Natural killer cell (primary cell): ENCODE results near the gene MERTK. TPM values are rescaled to one million over a fixed set of nuclear protein-coding genes. Genes with fewer than 3 reads are reported as not detected.

Experiments
- ATAC-seq, 3 donors: fragments of 150-1000 bp in 2 of 3; fragments of 200-7000 bp in 1 of 3; cut with Tn5 transposase; 1 replicate in 1 of 3; 2 replicates in 2 of 3; pipeline ENCODE4 v1.10.0; 2021; ENCODE audit warnings: mild to moderate bottlenecking in 2 of 3, moderate library complexity in 2 of 3
- DNase-seq, 2 donors: peaks; one replicate each; pipeline versions ENCODE4 v3.0.0 to v3.0.0-alpha.2; 2013 to 2021; ENCODE audit warnings: mixed read lengths in 1 of 2
- H3K27ac ChIP-seq: one replicate; pipeline ENCODE4 v1.5.1; 2013; ENCODE audit warnings: mild to moderate bottlenecking, low read length
- H3K27me3 ChIP-seq: one replicate; pipeline ENCODE4 v1.6.1; 2013; ENCODE audit warnings: low read length; ENCODE audit not compliant: control insufficient read depth, insufficient read depth
- H3K36me3 ChIP-seq: one replicate; pipeline ENCODE4 v1.6.1; 2013; ENCODE audit warnings: low read length; ENCODE audit not compliant: control insufficient read depth, insufficient read depth
- H3K4me1 ChIP-seq: one replicate; pipeline ENCODE4 v1.6.1; 2013; ENCODE audit warnings: low read length; ENCODE audit not compliant: control insufficient read depth, insufficient read depth
- H3K4me3 ChIP-seq: one replicate; pipeline ENCODE4 v1.5.1; 2013; ENCODE audit warnings: low read length
- H3K9me3 ChIP-seq: one replicate; pipeline ENCODE4 v1.6.1; 2013; ENCODE audit warnings: low read length; ENCODE audit not compliant: control insufficient read depth, insufficient read depth
- H3K27ac Mint-ChIP-seq, 2 donors: one replicate each; pipeline ENCODE4 v1.8.0; 2022; ENCODE audit warnings: mild to moderate bottlenecking in 2 of 2, mixed read lengths in 2 of 2, moderate library complexity in 1 of 2
- H3K27me3 Mint-ChIP-seq, 2 donors: one replicate each; pipeline ENCODE4 v1.8.0; 2022; ENCODE audit warnings: low read depth in 2 of 2, mixed read lengths in 2 of 2
- H3K36me3 Mint-ChIP-seq: one replicate; pipeline ENCODE4 v1.8.0; 2022; ENCODE audit warnings: mixed read lengths
- H3K4me1 Mint-ChIP-seq, 2 donors: one replicate each; pipeline ENCODE4 v1.8.0; 2022; ENCODE audit warnings: mixed read lengths in 2 of 2
- H3K4me3 Mint-ChIP-seq: one replicate; pipeline ENCODE4 v1.8.0; 2022; ENCODE audit warnings: mild to moderate bottlenecking, moderate library complexity, mixed read lengths
- H3K9me3 Mint-ChIP-seq, 2 donors: one replicate each; pipeline ENCODE4 v1.8.0; 2022; ENCODE audit warnings: mixed read lengths in 2 of 2
- CTCF ChIP-seq: fragments of 200-600 bp; IDR thresholded peaks from one replicate; pipeline ENCODE4 v1.8.0; 2022; ENCODE audit warnings: antibody characterized with exemption
- WGBS: methylation state at CpG from one replicate; pipeline ENCODE4 v1.1.7; 2013; ENCODE audit warnings: missing lambda C conversion rate; ENCODE audit not compliant: insufficient coverage; 5-methylcytosine and 5-hydroxymethylcytosine counted together
- intact Hi-C: fragments of 100-400 bp; cut with micrococcal nuclease; formaldehyde crosslinking; loops from one replicate; pipeline ENCODE4 v1.14.2; 2022
- total RNA-seq, 4 donors: library from RNA; stranded (reverse); fragments of 120-200 nt in 1 of 4; gene quantifications; one replicate each; pipeline versions ENCODE4 v1.2.3 to v1.2.4, GENCODE V29; 2013 to 2022

MERTK gene
- total RNA-seq, 3 donors from 2014 or later (not counting 1 experiment from before 2014, with no cell fraction given) = 0.38 to 1.2 (median 0.45) TPM

GRCh38 chr2:111965062-111965461 is 66.7 kb downstream of the MERTK start:
- no peak for TF ChIP-seq CTCF
- Mint-ChIP-seq H3K27ac (no peak overlapping the region), H3K9me3 (no peaks in the 10 kb centered on the region), H3K4me3 (no peak overlapping the region), H3K4me1 (no peaks in the 10 kb centered on the region), H3K27me3 (no peaks in the 10 kb centered on the region), H3K36me3 (no peaks in the 10 kb centered on the region)
- Histone ChIP-seq H3K27ac (no peak overlapping the region), H3K27me3 (no peaks in the 10 kb centered on the region), H3K36me3 (no peaks in the 10 kb centered on the region), H3K4me3 (no peak overlapping the region), H3K9me3 (no peaks in the 10 kb centered on the region), H3K4me1 (no peaks in the 10 kb centered on the region)
- intact Hi-C loops = no loop called here
- DNase-seq (no peak), ATAC-seq (no peak)
- whole genome bisulfite sequencing = 88% methylated on average over 3 of the region's 3 CpGs

- no peaks in the 10 kb centered on the region for H3K9me3 Mint-ChIP-seq
- no peaks in the 10 kb centered on the region for H3K9me3 ChIP-seq
- no peak overlapping the region for H3K27ac ChIP-seq
- no peak overlapping the region for H3K27ac Mint-ChIP-seq
- DNase-seq (no peak), ATAC-seq (no peak)
- no peaks in the 10 kb centered on the region for H3K36me3 Mint-ChIP-seq
- no CpG with 5 or more reads among the region's 1 CpG for WGBS
- no peak for TF ChIP-seq CTCF
- H3K4me1 Mint-ChIP-seq = no peaks in the 10 kb centered on the region
- no peaks in the 10 kb centered on the region for H3K36me3 ChIP-seq
- no peaks in the 10 kb centered on the region for H3K4me1 ChIP-seq
- H3K27me3 ChIP-seq = no peaks in the 10 kb centered on the region
- no peak overlapping the region for H3K4me3 Mint-ChIP-seq
- H3K4me3 ChIP-seq = no peak overlapping the region
- no peaks in the 10 kb centered on the region for H3K27me3 Mint-ChIP-seq
- intact Hi-C loops = no loop called here
These were observed 67.8 kb downstream of the MERTK start for GRCh38 chr2:111966241-111966640.

- H3K4me1 Mint-ChIP-seq = no peaks in the 10 kb centered on the region
- H3K27me3 Mint-ChIP-seq = peaks cover 0 to 4% of the 10 kb centered on the region in 2 donors
- no peaks in the 10 kb centered on the region for H3K9me3 ChIP-seq
- no peaks in the 10 kb centered on the region for H3K36me3 ChIP-seq
- no peak overlapping the region for H3K27ac Mint-ChIP-seq
- DNase-seq = no peak
- no peak for TF ChIP-seq CTCF
- H3K9me3 Mint-ChIP-seq = no peaks in the 10 kb centered on the region
- WGBS = 88% methylated on average over 1 of the region's 1 CpG
- H3K4me3 ChIP-seq = no peak overlapping the region
- H3K27me3 ChIP-seq = no peaks in the 10 kb centered on the region
- intact Hi-C loops = no loop called here
- no peak overlapping the region for H3K4me3 Mint-ChIP-seq
- ATAC-seq = no peak
- H3K27ac ChIP-seq = no peak overlapping the region
- no peaks in the 10 kb centered on the region for H3K4me1 ChIP-seq
- no peaks in the 10 kb centered on the region for H3K36me3 Mint-ChIP-seq
These were observed 68.6 kb downstream of the MERTK start for GRCh38 chr2:111967018-111967417.

- H3K36me3 Mint-ChIP-seq = no peaks in the 10 kb centered on the region
- H3K4me3 Mint-ChIP-seq = no peak overlapping the region
These were observed 72.0 kb downstream of the MERTK start for GRCh38 chr2:111970453-111970852.

More at GRCh38 chr2:111970453-111970852, 72.0 kb downstream of the MERTK start:
- no peak for ATAC-seq
- DNase-seq = no peak
- Mint-ChIP-seq H3K9me3 (no peaks in the 10 kb centered on the region), H3K4me1 (no peaks in the 10 kb centered on the region), H3K27me3 (peaks cover 0 to 4% of the 10 kb centered on the region in 2 donors), H3K27ac (no peak overlapping the region)
- H3K27me3 ChIP-seq = no peaks in the 10 kb centered on the region
- H3K4me1 ChIP-seq = no peaks in the 10 kb centered on the region
- no peak for TF ChIP-seq CTCF
- no peak overlapping the region for H3K27ac ChIP-seq
- no peaks in the 10 kb centered on the region for H3K9me3 ChIP-seq
- no peak overlapping the region for H3K4me3 ChIP-seq
- H3K36me3 ChIP-seq = no peaks in the 10 kb centered on the region
- intact Hi-C loops = no loop called here
- no CpG with 5 or more reads among the region's 1 CpG for WGBS
